GM23248 (cell line): ENCODE data around the gene NR2F2. TPM values are rescaled to one million over a fixed set of nuclear protein-coding genes. Genes with fewer than 3 reads are reported as not detected.

Experiments
- DNase-seq: peaks from one replicate; pipeline ENCODE4 v3.0.0-alpha.2; 2015
- H2AFZ ChIP-seq: fragments of 200-600 bp; sonication (generic); 2 replicates; pipeline ENCODE4 v1.6.1; 2016; ENCODE audit warnings: antibody characterized with exemption
- H3F3A ChIP-seq: fragments of 200-600 bp; sonication (generic); 2 replicates; pipeline ENCODE4 v1.6.1; 2016; ENCODE audit warnings: mild to moderate bottlenecking, antibody characterized with exemption, mixed run types; ENCODE audit not compliant: insufficient read depth
- H3K27ac ChIP-seq: fragments of 200-600 bp; sonication (generic); 2 replicates; pipeline ENCODE4 v1.5.1; 2016; ENCODE audit warnings: mild to moderate bottlenecking
- H3K27me3 ChIP-seq: fragments of 200-600 bp; sonication (generic); replicated peaks from 2 replicates; pipeline ENCODE4 v1.6.1; 2016; ENCODE audit warnings: mild to moderate bottlenecking; ENCODE audit not compliant: insufficient read depth
- H3K36me3 ChIP-seq: fragments of 200-600 bp; sonication (generic); 2 replicates; pipeline ENCODE4 v1.6.1; 2016; ENCODE audit warnings: low read depth, mild to moderate bottlenecking
- H3K4me1 ChIP-seq: fragments of 200-600 bp; sonication (generic); 2 replicates; pipeline ENCODE4 v1.6.1; 2016; ENCODE audit warnings: mild to moderate bottlenecking; ENCODE audit not compliant: insufficient read depth
- H3K4me2 ChIP-seq: fragments of 200-600 bp; sonication (generic); one replicate; pipeline ENCODE4 v1.6.1; 2016; ENCODE audit warnings: mild to moderate bottlenecking; ENCODE audit not compliant: unreplicated experiment
- H3K4me3 ChIP-seq: fragments of 200-600 bp; sonication (generic); 2 replicates; pipeline ENCODE4 v1.5.1; 2016; ENCODE audit warnings: mild to moderate bottlenecking
- H3K79me2 ChIP-seq: fragments of 200-600 bp; sonication (generic); 2 replicates; pipeline ENCODE4 v1.6.1; 2016; ENCODE audit warnings: mild to moderate bottlenecking; ENCODE audit not compliant: insufficient read depth
- H3K9ac ChIP-seq: fragments of 200-600 bp; sonication (generic); 2 replicates; pipeline ENCODE4 v1.6.1; 2016; ENCODE audit warnings: mild to moderate bottlenecking
- H3K9me2 ChIP-seq: fragments of 200-600 bp; sonication (generic); 2 replicates; pipeline ENCODE4 v1.6.1; 2016; ENCODE audit warnings: mixed run types, mild to moderate bottlenecking, moderate library complexity; ENCODE audit not compliant: insufficient read depth
- H3K9me3 ChIP-seq: fragments of 200-600 bp; sonication (generic); one replicate; pipeline ENCODE4 v1.6.1; 2017; ENCODE audit warnings: low read depth
- H4K20me1 ChIP-seq: fragments of 200-600 bp; sonication (generic); 2 replicates; pipeline ENCODE4 v1.6.0; 2016; ENCODE audit not compliant: insufficient read depth
- EZH2 ChIP-seq: fragments of 200-600 bp; sonication (generic); IDR thresholded peaks from 2 replicates; pipeline ENCODE4 v1.6.1; 2018; ENCODE audit warnings: antibody characterized with exemption, mild to moderate bottlenecking; ENCODE audit not compliant: insufficient read depth, poor library complexity, severe bottlenecking
- EZH2phosphoT487 ChIP-seq: fragments of 200-600 bp; sonication (generic); IDR thresholded peaks from 2 replicates; pipeline ENCODE4 v1.6.1; 2018; ENCODE audit warnings: antibody characterized with exemption, moderate library complexity, mild to moderate bottlenecking, low read depth; ENCODE audit not compliant: insufficient read depth
- WGBS, 2 experiments: methylation state at CpG; one replicate each; pipeline ENCODE4 v1.1.6; 2015 to 2017; ENCODE audit warnings: low lambda C conversion rate in 2 of 2, low coverage in 1 of 2; ENCODE audit errors: missing lambda C conversion rate in 2 of 2; 5-methylcytosine and 5-hydroxymethylcytosine counted together
- in situ Hi-C: fragments of 300-500 bp; cut with MboI; formaldehyde crosslinking; loops from 2 replicates; pipeline ENCODE4 v1.15.0; 2020
- polyA plus RNA-seq: library from polyadenylated mRNA; unstranded; fragments of >200 nt; fragmentation: Nextera tagmentation; extraction: Ambion mirVana; gene quantifications from 2 replicates; pipeline ENCODE4 v1.2.1, GENCODE V29; 2016
- total RNA-seq: library from RNA; depleted of rRNA; stranded (reverse); fragments of >200 nt; shearing (Covaris generic); gene quantifications from 2 replicates; pipeline ENCODE4 v1.2.3, GENCODE V29; 2014

The NR2F2 gene
- total and polyA plus RNA-seq, 2 experiments from 2014 or later = 5.9 to 23.8 TPM

DNA sequence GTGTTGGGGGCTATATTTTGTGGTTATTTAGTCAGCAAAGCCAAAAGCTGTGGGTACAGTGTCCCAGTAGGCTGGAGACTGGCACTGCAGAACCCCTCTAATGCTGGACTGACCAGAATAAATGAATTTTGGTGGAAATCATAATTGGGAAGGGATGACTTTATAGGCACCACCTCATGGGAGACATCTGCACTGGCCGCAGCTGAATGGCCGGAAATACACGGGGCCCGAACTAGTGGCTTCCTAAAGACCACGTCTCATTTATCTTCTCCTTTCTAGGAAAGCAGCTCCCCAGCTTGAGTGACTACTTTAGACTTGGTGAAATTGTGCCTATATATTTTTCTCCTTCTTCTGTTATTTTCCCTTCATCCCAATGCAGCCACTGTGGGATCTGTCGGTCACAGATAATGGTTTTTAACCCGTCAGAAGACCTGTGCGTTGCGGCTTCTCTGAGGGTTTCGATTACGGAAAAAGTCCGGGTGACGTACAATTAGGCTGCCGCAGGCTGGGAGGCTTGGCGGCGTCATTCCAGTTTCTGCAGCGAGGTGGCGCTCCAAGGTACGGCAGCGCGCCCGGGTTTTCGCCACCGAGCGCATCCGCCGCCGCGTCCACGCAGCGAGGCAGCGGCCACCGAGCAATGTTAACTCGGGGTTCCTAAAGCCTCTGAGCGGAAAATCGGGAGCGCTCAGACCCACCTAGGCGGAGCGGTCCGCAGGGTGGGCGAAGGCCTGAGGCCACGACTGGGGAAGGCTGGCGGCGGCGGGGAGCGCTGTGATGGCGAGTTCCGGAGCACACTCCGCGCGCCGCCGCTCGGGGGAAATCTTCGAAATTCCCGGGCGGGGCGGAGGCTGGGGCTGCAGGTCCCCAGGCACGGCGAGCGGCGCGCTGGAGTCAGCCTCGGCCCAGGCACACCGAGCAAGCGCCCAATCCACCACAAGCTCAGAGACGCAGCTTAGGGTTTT is 26.3 kb downstream of the NR2F2 start:
- Histone ChIP-seq H3K4me1 (peaks cover 23% of the 10 kb centered on the region; the same call in 1 of the 2 replicates), H3K27me3 (no peaks in the 10 kb centered on the region), H4K20me1 (no peaks in the 10 kb centered on the region), H3K9ac (peak overlapping the region; percentile 75), H3K9me3 (no peaks in the 10 kb centered on the region), H3K4me2 (peak overlapping the region; percentile 94), H3K9me2 (no peaks in the 10 kb centered on the region), H3F3A (peaks cover 16% of the 10 kb centered on the region), H3K79me2 (peaks cover 25% of the 10 kb centered on the region), H2AFZ (peak overlapping the region; percentile 86), H3K27ac (peak overlapping the region; percentile 45), H3K4me3 (peak overlapping the region; percentile 81), H3K36me3 (no peaks in the 10 kb centered on the region)
- in situ Hi-C loops = loop anchor here (25.0 kb wide), 2 partner anchors 881 to 1694 kb away; no protein-coding TSS in a partner anchor
- DNase-seq = peak; percentile 90
- 1 to 2% methylated on average over 57 to 67 of the region's 67 CpGs for WGBS, 2 experiments
- TF ChIP-seq EZH2 (no peak), EZH2phosphoT487 (no peak)

- H3K4me3 ChIP-seq = peak overlapping the region; percentile 81
- in situ Hi-C loops = loop anchor here (25.0 kb wide), 2 partner anchors 879 to 1696 kb away; no protein-coding TSS in a partner anchor
- H3K27ac ChIP-seq = no peak overlapping the region
- H4K20me1 ChIP-seq = no peaks in the 10 kb centered on the region
- H3F3A ChIP-seq = peaks cover 10% of the 10 kb centered on the region
- peaks cover 17% of the 10 kb centered on the region; the same call in 1 of the 2 replicates for H3K4me1 ChIP-seq
- H3K27me3 ChIP-seq = no peaks in the 10 kb centered on the region
- H3K4me2 ChIP-seq = peak overlapping the region; percentile 94
- no peaks in the 10 kb centered on the region for H3K9me3 ChIP-seq
- H3K79me2 ChIP-seq = peaks cover 24% of the 10 kb centered on the region
- no peaks in the 10 kb centered on the region for H3K9me2 ChIP-seq
- no peak for DNase-seq
- peak overlapping the region; percentile 75; the same call in 1 of the 2 replicates for H3K9ac ChIP-seq
- WGBS, 2 experiments = 95 to 97% methylated on average over 30 to 31 of the region's 31 CpGs
- peak overlapping the region; percentile 86 for H2AFZ ChIP-seq
- TF ChIP-seq EZH2phosphoT487 (no peak), EZH2 (no peak)
- no peaks in the 10 kb centered on the region for H3K36me3 ChIP-seq
Measured at GRCh38 chr15:96358001-96358801, 27.7 kb downstream of the NR2F2 start.

- H3K27me3 ChIP-seq = no peaks in the 10 kb centered on the region
- DNase-seq = no peak
- no peak overlapping the region for H3K4me3 ChIP-seq
- no peak overlapping the region for H3K4me2 ChIP-seq
- no peak overlapping the region for H2AFZ ChIP-seq
- no peak overlapping the region for H3K9ac ChIP-seq
- TF ChIP-seq EZH2 = no peak
- TF ChIP-seq EZH2phosphoT487 = no peak
- H3F3A ChIP-seq = peaks cover 5% of the 10 kb centered on the region
- H3K27ac ChIP-seq = no peak overlapping the region
- no peaks in the 10 kb centered on the region for H3K9me2 ChIP-seq
- H3K79me2 ChIP-seq = peaks cover 24% of the 10 kb centered on the region
- peaks cover 13% of the 10 kb centered on the region; the same call in 1 of the 2 replicates for H3K4me1 ChIP-seq
- no peaks in the 10 kb centered on the region for H3K36me3 ChIP-seq
- 91 to 95% methylated on average over 21 of the region's 21 CpGs for WGBS, 2 experiments
- no peaks in the 10 kb centered on the region for H3K9me3 ChIP-seq
- H4K20me1 ChIP-seq = no peaks in the 10 kb centered on the region
- in situ Hi-C loops = loop anchor here (25.0 kb wide), 2 partner anchors 878 to 1697 kb away; no protein-coding TSS in a partner anchor
Measured at GRCh38 chr15:96358821-96359615, 28.5 kb downstream of the NR2F2 start.
